HG03039 (cell line): Measurements from ENCODE around the gene CRIM1.

Experiments used
- ATAC-seq: cut with Tn5 transposase; IDR thresholded peaks from one replicate; pipeline ENCODE4 v1.9.1; 2021; ENCODE audit warnings: mild to moderate bottlenecking, moderate library complexity; ENCODE audit not compliant: unreplicated experiment

The CRIM1 gene

GRCh38 chr2:36451512-36451911, 95.9 kb downstream of the CRIM1 start:
- ATAC-seq = no peak

GRCh38 chr2:36452260-36452659, 96.7 kb downstream of the CRIM1 start:
- no peak for ATAC-seq

- no peak for ATAC-seq
These were observed 98.1 kb downstream of the CRIM1 start for GRCh38 chr2:36453652-36454051.

GRCh38 chr2:36455011-36455410, 99.4 kb downstream of the CRIM1 start:
- no peak for ATAC-seq

- no peak for ATAC-seq
These were observed 100.2 kb downstream of the CRIM1 start for GRCh38 chr2:36455788-36456187.

- no peak for ATAC-seq
These were observed 100.9 kb downstream of the CRIM1 start for GRCh38 chr2:36456227-36457175.

- no peak for ATAC-seq
These were observed 102.5 kb downstream of the CRIM1 start for GRCh38 chr2:36458106-36458505.

- no peak for ATAC-seq
These were observed 104.2 kb downstream of the CRIM1 start for GRCh38 chr2:36459725-36460137.

GRCh38 chr2:36461039-36461681, 105.6 kb downstream of the CRIM1 start:
- no peak for ATAC-seq

- ATAC-seq = no peak
These were observed 106.8 kb downstream of the CRIM1 start for GRCh38 chr2:36462311-36462935.

- ATAC-seq = no peak
These were observed 107.8 kb downstream of the CRIM1 start for GRCh38 chr2:36463365-36463764.

GRCh38 chr2:36464006-36464721, 108.6 kb downstream of the CRIM1 start:
- no peak for ATAC-seq

- ATAC-seq = no peak
These were observed 110.6 kb downstream of the CRIM1 start for GRCh38 chr2:36466135-36466534.

- no peak for ATAC-seq
These were observed 113.0 kb downstream of the CRIM1 start for GRCh38 chr2:36468463-36469105.

GRCh38 chr2:36469106-36469477, 113.5 kb downstream of the CRIM1 start:
- no peak for ATAC-seq

GRCh38 chr2:36469710-36470109, 114.1 kb downstream of the CRIM1 start:
- ATAC-seq = no peak

GRCh38 chr2:36473230-36473629, 117.7 kb downstream of the CRIM1 start:
- ATAC-seq = no peak

- no peak for ATAC-seq
These were observed 120.8 kb downstream of the CRIM1 start for GRCh38 chr2:36476411-36476810.

GRCh38 chr2:36477315-36477714, 121.7 kb downstream of the CRIM1 start:
- ATAC-seq = no peak

GRCh38 chr2:36477746-36478145, 122.2 kb downstream of the CRIM1 start:
- ATAC-seq = no peak

GRCh38 chr2:36478332-36478738, 122.8 kb downstream of the CRIM1 start:
- no peak for ATAC-seq
